Measurements from ENCODE around the gene TMX2.

The TMX2 gene

DNA sequence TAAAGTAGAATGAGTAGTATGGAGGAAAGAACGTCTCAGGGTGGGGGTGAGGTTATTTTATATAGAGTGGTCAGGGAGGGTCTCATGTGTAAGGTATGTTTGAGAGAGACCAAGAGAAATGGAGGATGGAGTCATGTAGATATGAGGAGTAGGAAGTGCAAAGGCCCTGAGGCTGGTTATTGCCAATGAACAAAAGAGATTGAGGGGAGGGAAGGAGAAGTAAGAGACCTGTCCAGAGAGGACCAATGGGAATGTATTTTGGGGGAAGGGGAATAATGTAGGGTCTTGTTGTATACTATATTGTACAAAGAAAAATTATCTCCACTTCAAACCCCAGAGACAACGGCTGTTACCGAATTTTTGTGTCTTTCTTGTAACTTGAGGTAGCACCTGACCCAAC, 59.0 kb downstream of the TMX2 start:
- DNase-seq, result no peak

DNA sequence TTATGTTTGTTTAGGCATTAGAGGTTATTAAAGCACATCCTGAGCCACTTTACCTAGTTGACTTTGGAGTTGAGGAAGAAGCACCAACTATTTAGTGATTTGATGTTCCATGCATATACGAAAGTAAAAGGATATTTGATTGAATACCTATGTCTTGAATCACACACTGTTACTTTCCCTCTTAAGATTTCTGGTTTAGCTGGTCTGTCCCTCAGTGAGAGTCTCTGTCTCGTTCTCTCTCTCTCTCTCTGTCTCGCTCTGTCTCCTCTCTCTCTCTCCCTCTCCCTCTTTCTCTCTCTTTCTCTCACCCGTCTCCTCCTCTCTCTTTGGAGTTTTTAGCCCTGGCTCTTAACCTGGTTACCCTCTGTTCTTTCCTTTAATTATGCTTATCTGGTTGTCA, 60.2 kb downstream of the TMX2 start:
- DNase-seq, result no peak

DNA sequence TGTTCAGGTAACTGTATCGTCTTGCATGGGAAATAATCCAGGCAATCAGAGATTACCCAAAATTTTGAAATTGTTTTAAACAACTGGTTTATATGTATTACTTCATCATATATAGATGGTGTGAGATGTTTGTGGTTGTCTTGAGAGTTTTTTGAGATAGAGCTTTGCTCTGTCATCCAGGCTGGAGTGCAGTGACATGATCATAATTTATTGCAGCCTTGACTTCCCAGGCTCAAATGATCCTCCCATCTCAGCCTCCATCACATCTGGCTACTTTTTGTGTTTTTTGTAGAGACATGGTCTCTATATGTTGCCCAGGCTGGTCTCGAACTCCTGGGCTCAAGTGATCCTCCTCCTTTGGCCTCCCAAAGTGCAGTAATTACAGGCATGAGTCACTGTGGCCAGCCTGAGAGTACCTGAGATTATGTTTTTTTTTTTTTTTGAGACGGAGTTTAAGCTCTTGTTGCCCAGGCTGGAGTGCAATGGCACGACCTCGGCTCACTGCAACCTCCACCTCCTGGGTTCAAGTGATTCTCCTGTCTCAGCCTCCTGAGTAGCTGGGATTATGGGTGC, 60.7 kb downstream of the TMX2 start:
- DNase-seq, result no peak

DNA sequence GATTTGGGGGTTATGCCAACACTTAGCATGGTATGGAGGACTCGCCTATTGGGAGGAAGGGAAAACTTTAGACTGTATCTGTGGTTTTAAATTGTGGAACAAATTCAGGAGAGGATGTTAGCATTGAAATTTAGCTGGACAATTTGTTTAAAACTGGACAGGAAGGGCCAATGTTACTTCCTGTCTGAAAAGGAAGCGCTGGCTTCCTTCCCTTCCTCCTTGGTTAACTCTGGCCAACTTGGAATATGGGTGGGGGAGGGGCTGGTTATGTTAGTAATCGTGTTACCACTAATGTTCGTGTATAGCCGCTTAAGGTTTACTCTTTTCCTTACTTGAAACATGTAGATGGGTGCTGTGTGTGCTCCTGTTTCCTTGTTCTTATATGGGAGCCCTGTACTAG, 63.1 kb downstream of the TMX2 start:
- DNase-seq, result no peak

DNA sequence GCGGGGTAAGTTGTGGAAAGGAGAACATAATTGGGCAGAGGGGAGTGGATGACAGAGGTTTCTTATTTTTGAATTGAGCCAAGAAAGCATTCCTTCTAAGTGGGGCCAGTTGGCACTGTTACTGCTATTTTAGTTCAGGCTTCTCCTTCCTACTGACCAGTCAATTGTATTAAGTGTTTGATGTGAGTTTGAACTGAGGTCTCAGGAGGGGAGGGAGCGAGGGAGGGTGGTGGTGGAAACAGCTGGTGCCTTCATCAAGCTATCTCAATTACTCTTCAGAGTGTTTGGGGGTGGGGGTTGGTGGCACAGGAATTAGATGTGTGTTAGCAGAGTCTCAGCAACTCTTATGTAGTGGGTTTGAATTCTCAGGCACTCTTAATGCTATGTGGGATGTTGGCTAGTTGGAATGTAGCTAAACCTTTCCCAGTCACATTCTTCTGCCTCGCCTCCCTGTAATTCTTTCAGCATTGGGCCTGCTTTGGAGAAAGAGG, 63.7 kb downstream of the TMX2 start:
- DNase-seq, result no peak

DNA sequence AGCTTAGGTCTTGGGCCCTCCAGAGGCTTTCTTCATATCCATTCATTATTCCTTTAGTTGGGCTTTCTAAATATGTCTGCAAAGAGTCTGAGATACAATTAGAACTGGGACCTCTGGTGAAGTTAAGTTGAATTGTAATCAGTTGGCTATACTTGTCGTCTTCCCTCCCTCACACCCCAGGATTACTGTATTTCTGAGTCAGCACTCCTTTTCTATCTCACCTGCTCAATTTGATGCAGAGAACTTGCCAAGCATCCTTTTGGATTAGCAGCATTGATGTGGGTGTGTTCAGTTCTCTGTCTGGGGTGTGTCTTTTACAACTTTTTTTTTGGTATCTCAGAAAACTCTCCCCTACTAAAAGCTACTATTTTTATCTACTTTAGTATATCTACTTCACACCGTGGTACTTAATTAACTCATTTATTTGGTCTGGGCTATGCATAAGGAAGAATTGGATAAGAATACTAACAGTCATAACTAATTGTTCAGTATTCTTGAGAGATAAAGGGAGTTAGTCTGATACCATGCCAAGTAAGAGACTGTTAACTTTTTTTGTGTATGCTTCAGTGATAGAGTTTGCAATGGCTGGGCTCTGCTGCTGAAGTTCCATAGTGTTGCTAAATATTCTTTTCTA, 64.3 kb downstream of the TMX2 start:
- no peak for DNase-seq

DNA sequence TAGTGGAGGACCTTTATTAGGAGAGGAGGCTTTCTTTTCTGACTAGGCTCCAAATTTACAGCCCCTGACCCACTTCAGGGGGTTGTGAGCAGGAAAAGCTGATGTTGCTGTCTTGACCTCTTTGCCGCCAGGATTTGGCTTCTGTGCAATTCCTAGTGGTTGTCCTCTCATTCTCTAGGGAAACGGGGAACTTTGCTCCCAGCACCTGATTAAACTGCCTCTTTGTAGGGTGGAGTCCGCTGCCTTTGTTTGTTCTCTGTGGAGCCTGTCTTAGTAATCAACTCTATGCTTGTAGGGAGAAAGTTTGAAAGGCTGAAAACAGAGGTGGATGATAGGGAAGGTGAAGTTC, 65.5 kb downstream of the TMX2 start:
- no peak for DNase-seq

DNA sequence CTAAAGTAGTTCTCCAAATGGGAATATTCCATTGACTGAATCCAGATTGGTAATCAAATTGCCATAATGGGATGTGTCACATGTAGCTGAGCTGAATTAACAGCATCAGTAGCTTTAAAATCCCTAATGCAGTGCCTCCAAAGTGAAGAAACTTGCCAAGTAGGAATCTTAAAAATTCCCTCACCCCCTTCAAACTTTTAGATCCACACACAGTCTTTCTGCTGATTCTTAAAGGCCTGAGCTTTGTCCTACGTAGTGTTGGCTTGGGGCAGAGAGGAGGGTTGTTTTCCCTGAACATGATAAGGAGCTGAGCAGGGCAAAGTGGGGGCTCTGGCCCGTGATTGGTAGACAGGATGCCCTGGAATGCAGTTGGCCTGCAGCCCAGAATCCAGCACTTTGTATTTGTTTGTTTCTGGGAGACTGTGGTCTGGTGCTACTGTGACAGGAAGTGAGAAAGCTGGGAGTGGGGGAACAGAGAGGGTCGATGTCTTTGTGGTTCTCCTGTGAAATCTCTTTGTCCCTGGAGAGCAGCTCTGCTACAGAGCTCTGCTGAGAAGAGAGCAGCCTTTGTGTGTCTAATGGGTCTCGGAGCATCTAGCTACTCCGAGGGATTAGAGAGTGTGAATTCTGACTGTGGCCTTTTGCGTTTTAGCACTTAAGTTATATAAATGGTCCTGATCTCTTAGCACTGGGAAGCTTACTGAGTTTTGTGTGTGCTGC, 66.1 kb downstream of the TMX2 start:
- DNase-seq, result no peak

DNA sequence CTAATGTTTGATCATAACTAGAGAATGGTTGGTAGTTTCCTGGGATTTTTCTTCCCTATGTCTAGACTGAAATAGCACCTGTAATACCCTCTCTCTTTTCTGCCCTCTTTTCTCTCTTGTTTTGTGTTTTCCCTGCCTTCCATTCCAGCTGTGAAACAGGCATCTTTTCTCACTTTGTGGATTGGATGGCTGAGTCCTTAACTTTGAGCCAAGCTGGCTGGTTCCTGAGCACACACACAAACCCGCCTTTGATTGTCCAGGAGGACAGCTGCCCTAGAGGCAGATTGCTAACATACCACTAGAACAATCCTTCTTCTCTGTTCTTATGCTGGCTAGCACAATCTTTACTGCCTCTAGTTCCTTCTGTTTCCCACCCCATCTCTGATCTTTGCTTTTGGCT, 66.9 kb downstream of the TMX2 start:
- no peak for DNase-seq

DNA sequence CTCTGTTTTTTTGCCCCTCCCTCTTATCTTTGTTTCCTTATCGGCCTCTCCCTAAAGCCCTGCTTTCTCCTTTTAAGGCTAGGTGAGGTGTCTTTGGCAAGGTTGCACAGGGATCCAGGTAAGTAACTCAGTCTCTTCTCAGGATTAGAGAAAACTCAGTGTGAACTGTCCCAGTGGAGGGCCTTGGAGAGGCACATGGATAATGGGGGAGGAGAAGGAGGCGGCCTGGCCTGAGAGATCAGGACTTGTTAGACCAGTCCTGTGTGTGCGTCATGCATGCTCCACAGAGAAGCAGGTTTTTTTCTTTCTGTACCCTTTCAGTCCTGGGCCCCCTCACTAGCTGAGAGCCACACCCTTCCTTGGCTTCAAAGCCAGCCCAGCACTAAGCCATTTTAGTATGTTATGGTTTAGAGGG, 69.1 kb downstream of the TMX2 start:
- DNase-seq, result no peak

DNA sequence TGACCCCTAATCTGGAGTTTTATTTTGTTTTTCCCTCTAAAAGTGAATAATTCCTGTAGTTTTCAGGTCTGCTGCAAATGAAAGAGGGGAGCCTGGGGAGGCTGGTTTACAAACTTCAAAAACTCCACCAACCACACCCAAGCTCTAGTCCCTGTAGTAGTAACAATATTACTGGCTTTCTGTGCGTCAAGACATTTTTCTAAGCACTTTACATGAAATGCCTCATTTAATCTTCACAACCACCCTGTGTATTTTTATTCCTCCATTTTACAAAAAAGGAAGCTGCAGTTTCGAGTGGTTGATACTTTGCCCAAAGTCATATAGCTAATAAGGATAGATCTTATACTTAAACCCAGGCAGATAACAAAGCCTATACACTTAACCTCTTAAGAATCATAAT, 72.7 kb downstream of the TMX2 start:
- no peak for DNase-seq

DNA sequence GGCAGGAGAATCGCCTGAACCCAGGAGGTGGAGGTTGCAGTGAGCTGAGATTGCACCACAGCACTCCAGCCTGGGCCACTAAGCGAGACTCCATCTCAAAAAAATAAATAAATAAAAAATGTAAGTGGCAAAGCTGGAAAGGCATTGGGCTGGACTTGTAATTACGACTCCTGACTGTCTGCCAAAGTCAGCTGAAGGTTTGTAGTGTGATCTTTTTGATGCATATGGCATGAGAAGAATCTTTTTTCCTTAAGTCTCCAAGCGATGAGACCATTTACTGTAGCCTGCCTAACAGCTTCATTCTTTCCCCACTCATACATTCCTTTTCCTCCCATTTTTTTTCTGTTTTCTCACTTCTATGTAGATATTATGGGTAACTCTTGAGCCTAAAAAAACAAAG, 74.0 kb downstream of the TMX2 start:
- DNase-seq, result no peak

DNA sequence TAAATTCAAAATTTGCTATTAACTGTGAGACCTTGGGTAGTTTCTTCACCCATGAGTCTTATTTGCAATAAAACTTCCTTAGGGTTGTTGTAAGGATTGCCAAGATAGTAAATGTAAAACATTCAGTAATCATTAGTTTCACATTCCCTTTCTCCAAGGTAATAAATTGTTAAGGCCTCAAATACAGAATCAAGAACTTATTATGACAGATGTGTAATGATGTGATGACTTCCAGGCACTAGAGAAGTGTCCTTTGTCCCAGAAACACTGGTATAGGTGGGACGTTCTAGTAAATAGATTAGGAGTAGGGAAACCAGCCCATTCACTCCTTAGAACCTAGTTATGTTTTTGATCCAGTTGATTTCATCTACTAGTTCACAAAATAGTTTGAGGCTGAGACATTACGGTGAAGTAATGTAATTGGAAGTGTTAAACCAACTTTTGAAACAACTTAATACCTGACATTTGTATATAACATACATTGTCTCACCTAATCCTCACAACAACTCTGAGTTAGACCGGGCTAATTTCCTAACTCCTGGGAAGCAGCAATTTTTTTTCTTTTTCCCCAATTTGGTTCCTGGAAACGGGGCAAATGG, 74.7 kb downstream of the TMX2 start:
- DNase-seq, result no peak

DNA sequence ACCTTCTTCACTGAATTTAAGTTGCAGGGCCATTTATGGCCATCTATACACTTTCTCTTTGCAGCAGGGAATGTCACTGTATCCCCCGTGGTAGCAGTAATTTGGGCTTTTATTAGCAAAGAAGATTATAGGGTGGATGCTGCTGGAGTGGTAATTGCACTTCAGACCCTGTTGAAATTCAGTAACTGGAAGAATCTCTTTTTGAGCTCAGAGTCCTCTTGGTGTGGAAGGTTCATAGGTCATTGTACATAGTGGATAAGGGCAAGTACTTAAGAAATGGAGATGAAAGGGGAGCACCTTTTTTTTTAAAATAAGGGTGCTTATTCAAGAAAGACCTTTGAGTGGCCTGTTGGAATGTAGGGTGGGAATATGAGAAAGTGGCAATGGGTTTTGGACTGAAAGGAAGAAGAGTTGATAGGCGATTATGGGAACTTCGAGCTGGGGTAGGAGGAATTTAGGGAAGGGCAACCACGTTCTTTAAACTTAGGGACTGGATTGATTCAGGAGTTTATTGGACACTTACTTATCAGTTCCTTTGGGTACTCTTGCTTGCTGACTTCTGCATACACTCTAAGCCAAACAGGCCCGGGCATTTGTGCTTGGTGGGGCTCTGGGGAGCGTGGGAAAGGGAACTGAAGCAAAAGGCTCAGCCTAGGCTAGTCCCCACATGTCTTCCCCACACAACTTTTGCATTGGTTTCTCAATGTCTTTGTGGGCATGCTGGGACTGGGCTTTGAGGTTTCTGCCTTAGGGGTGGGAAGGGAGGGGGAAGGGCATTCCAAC, 75.7 kb downstream of the TMX2 start:
- no peak for DNase-seq

DNA sequence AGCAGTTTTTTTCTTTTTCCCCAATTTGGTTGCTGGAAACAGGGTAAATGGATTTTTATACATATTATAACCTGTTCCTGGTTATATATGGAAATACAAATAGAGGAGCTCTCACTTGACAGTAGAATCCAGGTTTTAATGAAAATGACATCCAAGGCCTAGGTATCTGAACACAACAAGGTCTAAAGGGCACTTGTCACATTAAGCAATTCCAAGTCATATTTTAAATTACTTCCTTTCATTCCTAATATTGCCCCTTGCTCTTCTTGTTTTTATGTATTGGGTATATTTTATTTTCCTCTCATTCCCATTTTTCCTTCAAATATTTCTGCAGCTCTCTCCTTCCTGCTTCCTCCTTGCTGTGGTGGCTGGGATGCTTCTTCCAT, 76.3 kb downstream of the TMX2 start:
- no peak for DNase-seq

All from NCI-H187 treated with DMSO at 0.1 percent for 48 hours (cell line).